GM10266 (cell line): ENCODE results near the gene WDR3.

Source experiments
- DNase-seq: peaks from one replicate; pipeline ENCODE4 v3.0.0; 2012; ENCODE audit errors: extremely low spot score
- TF ChIP-seq, protein P1 (sequence below): IDR thresholded peaks from 2 replicates; pipeline ENCODE4 v1.5.1; 2012; ENCODE audit warnings: mild to moderate bottlenecking, low read depth; ENCODE audit not compliant: control insufficient read depth, insufficient read depth; ENCODE audit errors: missing control alignments

Gene WDR3

DNA sequence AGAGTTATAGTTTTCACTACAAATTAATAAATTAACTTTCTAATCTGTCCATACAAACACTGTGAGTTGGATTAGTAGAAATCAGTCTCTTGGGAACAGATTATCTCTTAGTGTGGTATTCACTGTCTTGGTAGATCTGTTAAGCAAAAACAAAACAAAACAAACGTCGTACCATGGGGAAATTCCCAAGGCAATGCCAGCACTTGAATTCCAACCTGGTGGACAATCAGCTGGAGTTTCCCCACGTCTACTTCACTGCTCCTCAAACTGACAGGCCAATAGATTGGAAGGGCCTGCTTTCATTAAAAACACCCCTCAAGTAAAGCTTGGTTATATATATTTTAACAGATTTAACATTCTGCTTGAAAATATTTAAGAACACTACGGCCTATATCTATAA lies 32.0 kb upstream of the WDR3 start:
- DNase-seq = no peak
- TF ChIP-seq, protein P1, sequence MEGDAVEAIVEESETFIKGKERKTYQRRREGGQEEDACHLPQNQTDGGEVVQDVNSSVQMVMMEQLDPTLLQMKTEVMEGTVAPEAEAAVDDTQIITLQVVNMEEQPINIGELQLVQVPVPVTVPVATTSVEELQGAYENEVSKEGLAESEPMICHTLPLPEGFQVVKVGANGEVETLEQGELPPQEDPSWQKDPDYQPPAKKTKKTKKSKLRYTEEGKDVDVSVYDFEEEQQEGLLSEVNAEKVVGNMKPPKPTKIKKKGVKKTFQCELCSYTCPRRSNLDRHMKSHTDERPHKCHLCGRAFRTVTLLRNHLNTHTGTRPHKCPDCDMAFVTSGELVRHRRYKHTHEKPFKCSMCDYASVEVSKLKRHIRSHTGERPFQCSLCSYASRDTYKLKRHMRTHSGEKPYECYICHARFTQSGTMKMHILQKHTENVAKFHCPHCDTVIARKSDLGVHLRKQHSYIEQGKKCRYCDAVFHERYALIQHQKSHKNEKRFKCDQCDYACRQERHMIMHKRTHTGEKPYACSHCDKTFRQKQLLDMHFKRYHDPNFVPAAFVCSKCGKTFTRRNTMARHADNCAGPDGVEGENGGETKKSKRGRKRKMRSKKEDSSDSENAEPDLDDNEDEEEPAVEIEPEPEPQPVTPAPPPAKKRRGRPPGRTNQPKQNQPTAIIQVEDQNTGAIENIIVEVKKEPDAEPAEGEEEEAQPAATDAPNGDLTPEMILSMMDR = no peak

DNA sequence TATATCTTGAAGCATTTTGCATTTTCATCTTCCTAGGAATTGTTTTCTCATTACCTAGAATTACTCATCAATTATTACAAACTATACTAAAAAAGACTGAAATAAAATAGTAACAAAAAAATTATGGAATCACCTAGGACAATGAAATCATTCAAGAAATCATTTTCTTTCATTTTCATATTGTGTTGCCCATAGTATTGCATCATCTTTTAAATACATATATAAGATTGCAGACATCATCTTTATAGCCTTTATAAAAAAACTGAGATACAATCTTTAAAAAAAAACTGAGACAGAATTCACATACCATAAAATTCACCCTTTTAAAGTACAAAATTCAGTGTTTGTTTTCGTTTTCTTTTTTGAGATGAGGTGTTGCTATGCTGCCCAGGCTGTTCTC lies 29.7 kb upstream of the WDR3 start:
- TF ChIP-seq, protein P1 = no peak
- DNase-seq = no peak

DNA sequence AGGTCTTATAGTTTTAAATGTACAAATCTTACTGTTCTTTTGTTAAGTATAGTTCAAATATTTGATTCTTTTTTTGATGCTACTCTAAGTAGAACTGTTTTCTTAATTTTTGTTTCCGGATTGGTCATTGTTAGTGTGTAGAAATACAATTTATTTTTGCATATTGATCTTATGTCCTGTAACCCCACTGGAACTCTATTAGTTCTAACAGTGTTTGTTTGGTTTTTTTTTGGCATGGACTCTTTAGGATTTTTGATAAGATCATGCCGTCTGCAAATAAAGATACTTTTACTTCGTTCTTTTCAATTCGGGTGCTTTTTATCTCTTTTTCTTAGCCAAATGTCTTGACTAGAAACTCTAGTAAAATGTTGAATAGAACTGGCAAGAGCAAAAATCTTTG lies 26.6 kb upstream of the WDR3 start:
- DNase-seq = no peak
- TF ChIP-seq, protein P1 = no peak

DNA sequence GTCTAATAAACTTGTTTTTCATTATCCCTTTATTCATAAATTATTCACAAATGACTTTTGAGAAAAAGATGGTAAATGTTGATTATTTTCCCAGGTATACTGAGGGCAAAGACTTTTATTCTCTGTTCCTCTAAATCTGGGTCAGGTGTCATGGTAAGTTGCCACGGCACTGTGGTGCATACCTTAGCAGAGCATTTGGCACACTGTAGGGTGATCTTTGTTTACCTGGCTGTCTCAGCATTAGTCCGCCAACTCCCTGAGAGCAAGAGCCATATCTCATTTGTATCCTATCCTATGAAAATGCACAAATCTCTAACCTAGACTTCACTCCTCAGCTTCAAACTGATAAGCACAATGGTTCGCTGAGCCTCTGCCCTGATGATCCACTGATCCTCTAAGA lies 25.1 kb upstream of the WDR3 start:
- no peak for DNase-seq
- TF ChIP-seq, protein P1 = no peak

DNA sequence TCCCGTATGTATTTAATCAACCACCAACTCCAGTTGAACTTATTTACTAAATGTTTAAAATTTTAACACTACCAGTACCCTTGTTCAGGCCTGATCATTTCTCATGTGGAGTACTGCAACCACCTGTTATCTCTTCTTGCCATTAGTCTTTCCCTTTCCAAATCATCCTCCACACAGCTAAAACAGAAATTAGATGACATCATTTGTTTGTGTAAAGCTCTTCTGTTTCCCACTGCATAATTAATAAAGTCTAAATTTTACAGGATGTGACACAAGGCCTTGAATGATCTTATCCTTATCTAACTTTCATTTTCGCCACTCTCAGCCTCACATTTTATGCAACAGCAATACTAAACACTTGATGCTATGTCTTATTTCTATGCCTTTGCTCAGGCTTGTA lies 24.5 kb upstream of the WDR3 start:
- no peak for DNase-seq

DNA sequence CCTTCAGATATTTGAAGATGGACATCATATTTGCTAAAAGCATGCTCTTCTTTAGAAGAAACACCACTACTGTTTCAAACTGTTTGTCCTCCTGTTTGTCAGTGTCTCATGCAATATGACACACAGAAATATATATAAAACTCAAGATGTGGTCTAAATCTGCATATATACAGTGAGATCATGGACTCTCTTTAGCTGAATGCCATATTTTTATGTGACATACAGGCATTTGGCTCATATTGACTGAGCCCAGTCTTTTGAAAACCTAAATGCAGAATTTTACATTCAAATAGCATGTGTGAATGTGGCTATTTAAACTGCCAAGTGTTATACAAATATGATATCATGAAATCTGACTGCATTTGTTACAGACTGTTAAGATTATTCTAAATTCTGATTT lies 18.5 kb upstream of the WDR3 start:
- no peak for DNase-seq
- TF ChIP-seq, protein P1 = no peak

More for the DNA sequence above, 24.5 kb upstream of the WDR3 start:
- TF ChIP-seq, protein P1 = no peak

DNA sequence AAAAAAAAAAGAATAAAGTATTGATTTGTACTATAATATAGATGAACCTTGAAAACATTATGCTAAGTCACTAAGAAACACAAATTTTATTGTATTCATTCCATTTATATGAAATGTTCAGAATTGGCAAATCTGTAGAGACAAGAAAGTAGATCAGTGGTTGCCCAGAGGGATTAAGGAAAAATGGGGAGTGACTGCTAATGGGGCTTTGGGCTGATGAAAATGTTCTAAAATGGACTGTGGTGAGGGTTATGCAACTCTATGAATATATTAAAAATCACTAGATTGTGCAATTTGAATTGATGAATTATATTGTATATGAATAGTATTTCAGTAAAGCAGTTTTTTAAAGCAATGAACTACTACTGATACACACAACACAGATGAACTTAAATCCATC lies 10.2 kb upstream of the WDR3 start:
- DNase-seq = no peak
- TF ChIP-seq, protein P1 = no peak
